GM08714 (cell line): ENCODE measurements around the gene PDS5A.
"Not testable (repeated sequence)": the region's sequence is repeated elsewhere in the genome, so short reads cannot be mapped to it uniquely, and the experiment has no call there.

ENCODE experiments used
- H3K4me3 ChIP-seq: fragments of 200-500 bp; sonication (Bioruptor generic); 2 replicates; pipeline ENCODE4 v1.5.1; 2014; ENCODE audit warnings: mild to moderate bottlenecking, low read length, inconsistent platforms
- ZNF274 ChIP-seq: IDR thresholded peaks from 2 replicates; pipeline ENCODE4 v1.6.1; 2012; ENCODE audit warnings: mild to moderate bottlenecking, low read depth, low read length

The PDS5A gene

GRCh38 chr4:39976141-39976944 lies 1.4 kb downstream of the PDS5A start:
- TF ChIP-seq ZNF274, result no peak
- peak overlapping the region; percentile 82 for H3K4me3 ChIP-seq

GRCh38 chr4:39975488-39976089 lies 2.1 kb downstream of the PDS5A start:
- peak overlapping the region; percentile 82 for H3K4me3 ChIP-seq
- no peak for TF ChIP-seq ZNF274

GRCh38 chr4:39973052-39973451 lies 4.7 kb downstream of the PDS5A start:
- not testable (repeated sequence) for H3K4me3 ChIP-seq

GRCh38 chr4:39970671-39971640 lies 6.8 kb downstream of the PDS5A start:
- no peak for TF ChIP-seq ZNF274
- no peak overlapping the region for H3K4me3 ChIP-seq

GRCh38 chr4:39963656-39964055 lies 14.1 kb downstream of the PDS5A start:
- no peak for TF ChIP-seq ZNF274
- no peak overlapping the region for H3K4me3 ChIP-seq

GRCh38 chr4:39961311-39961877 lies 16.3 kb downstream of the PDS5A start:
- no peak overlapping the region for H3K4me3 ChIP-seq
- no peak for TF ChIP-seq ZNF274

GRCh38 chr4:39950861-39951481 lies 26.7 kb downstream of the PDS5A start:
- H3K4me3 ChIP-seq, result no peak overlapping the region
- no peak for TF ChIP-seq ZNF274

GRCh38 chr4:39947963-39948362 lies 29.7 kb downstream of the PDS5A start:
- TF ChIP-seq ZNF274, result no peak
- H3K4me3 ChIP-seq, result no peak overlapping the region

- H3K4me3 ChIP-seq, result no peak overlapping the region
- TF ChIP-seq ZNF274, result no peak
Observed at GRCh38 chr4:39947417-39947816, 30.3 kb downstream of the PDS5A start.

GRCh38 chr4:39944245-39944644 lies 33.5 kb downstream of the PDS5A start:
- not testable (repeated sequence) for H3K4me3 ChIP-seq

GRCh38 chr4:39942507-39942906 lies 35.2 kb downstream of the PDS5A start:
- no peak overlapping the region for H3K4me3 ChIP-seq
- TF ChIP-seq ZNF274, result no peak

GRCh38 chr4:39941682-39942217 lies 36.0 kb downstream of the PDS5A start:
- H3K4me3 ChIP-seq, result no peak overlapping the region
- no peak for TF ChIP-seq ZNF274

- peak overlapping the region; percentile 21; the same call in 1 of the 2 replicates for H3K4me3 ChIP-seq
Observed at GRCh38 chr4:39937683-39938268, 39.9 kb downstream of the PDS5A start.

More at GRCh38 chr4:39937683-39938268, 39.9 kb downstream of the PDS5A start:
- no peak for TF ChIP-seq ZNF274
